KMS-11 (cell line): Measurements from ENCODE around the gene GEN1.

Experiments used
- H2AFZ ChIP-seq: fragments of 200-600 bp; sonication (generic); 2 replicates; pipeline ENCODE4 v1.6.1; 2016; ENCODE audit warnings: antibody characterized with exemption, mixed run types, low read depth
- H3K27ac ChIP-seq: fragments of 200-600 bp; sonication (generic); 2 replicates; pipeline ENCODE4 v1.6.1; 2016; ENCODE audit warnings: mild to moderate bottlenecking, mixed run types
- H3K27me3 ChIP-seq: fragments of 200-600 bp; sonication (generic); 2 replicates; pipeline ENCODE4 v1.6.1; 2017; ENCODE audit warnings: mild to moderate bottlenecking, low read depth, mixed run types, moderate library complexity; ENCODE audit not compliant: insufficient read depth
- H3K36me3 ChIP-seq: fragments of 200-600 bp; sonication (generic); 2 replicates; pipeline ENCODE4 v1.6.1; 2017; ENCODE audit warnings: mild to moderate bottlenecking, mixed run types; ENCODE audit not compliant: insufficient read depth
- H3K4me1 ChIP-seq: fragments of 200-600 bp; sonication (generic); 2 replicates; pipeline ENCODE4 v1.6.1; 2016; ENCODE audit warnings: mild to moderate bottlenecking, low read depth, mixed run types; ENCODE audit not compliant: poor library complexity, severe bottlenecking
- H3K4me2 ChIP-seq: fragments of 200-600 bp; sonication (generic); 2 replicates; pipeline ENCODE4 v1.7.0; 2016; ENCODE audit warnings: mild to moderate bottlenecking, mixed run types
- H3K4me3 ChIP-seq: fragments of 200-600 bp; sonication (generic); IDR thresholded peaks from 2 replicates; pipeline ENCODE4 v1.6.1; 2017; ENCODE audit warnings: low read depth, low read length, mixed read lengths; ENCODE audit not compliant: insufficient read depth
- H3K79me2 ChIP-seq: fragments of 200-600 bp; sonication (generic); 2 replicates; pipeline ENCODE4 v1.6.1; 2016; ENCODE audit warnings: low read depth, mixed run types; ENCODE audit not compliant: insufficient read depth
- H3K9ac ChIP-seq: fragments of 200-600 bp; sonication (generic); 2 replicates; pipeline ENCODE4 v1.6.1; 2016; ENCODE audit warnings: mild to moderate bottlenecking, mixed run types
- H4K20me1 ChIP-seq: fragments of 200-600 bp; sonication (generic); 2 replicates; pipeline ENCODE4 v1.6.1; 2016; ENCODE audit warnings: mild to moderate bottlenecking, mixed run types; ENCODE audit not compliant: insufficient read depth
- TF ChIP-seq, protein P1 (sequence below): fragments of 200-600 bp; sonication (generic); conservative IDR thresholded peaks from 2 replicates; pipeline ENCODE4 v1.6.1; 2017; ENCODE audit warnings: low read depth, mild to moderate bottlenecking, antibody characterized with exemption, low read length, moderate library complexity, mixed read lengths

GEN1 gene

GRCh38 chr2:17830053-17831034, 76.4 kb downstream of the GEN1 start:
- Histone ChIP-seq H3K27ac (no peak overlapping the region), H3K79me2 (no peaks in the 10 kb centered on the region), H3K27me3 (no peaks in the 10 kb centered on the region), H3K36me3 (no peaks in the 10 kb centered on the region), H3K4me2 (no peak overlapping the region), H3K4me3 (no peak overlapping the region), H2AFZ (peak overlapping the region; percentile 10; the same call in 1 of the 2 replicates), H3K9ac (no peak overlapping the region), H3K4me1 (no peaks in the 10 kb centered on the region), H4K20me1 (no peaks in the 10 kb centered on the region)
- TF ChIP-seq, protein P1, sequence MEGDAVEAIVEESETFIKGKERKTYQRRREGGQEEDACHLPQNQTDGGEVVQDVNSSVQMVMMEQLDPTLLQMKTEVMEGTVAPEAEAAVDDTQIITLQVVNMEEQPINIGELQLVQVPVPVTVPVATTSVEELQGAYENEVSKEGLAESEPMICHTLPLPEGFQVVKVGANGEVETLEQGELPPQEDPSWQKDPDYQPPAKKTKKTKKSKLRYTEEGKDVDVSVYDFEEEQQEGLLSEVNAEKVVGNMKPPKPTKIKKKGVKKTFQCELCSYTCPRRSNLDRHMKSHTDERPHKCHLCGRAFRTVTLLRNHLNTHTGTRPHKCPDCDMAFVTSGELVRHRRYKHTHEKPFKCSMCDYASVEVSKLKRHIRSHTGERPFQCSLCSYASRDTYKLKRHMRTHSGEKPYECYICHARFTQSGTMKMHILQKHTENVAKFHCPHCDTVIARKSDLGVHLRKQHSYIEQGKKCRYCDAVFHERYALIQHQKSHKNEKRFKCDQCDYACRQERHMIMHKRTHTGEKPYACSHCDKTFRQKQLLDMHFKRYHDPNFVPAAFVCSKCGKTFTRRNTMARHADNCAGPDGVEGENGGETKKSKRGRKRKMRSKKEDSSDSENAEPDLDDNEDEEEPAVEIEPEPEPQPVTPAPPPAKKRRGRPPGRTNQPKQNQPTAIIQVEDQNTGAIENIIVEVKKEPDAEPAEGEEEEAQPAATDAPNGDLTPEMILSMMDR, result peak; percentile 25; the same call in 1 of the 2 replicates

DNA sequence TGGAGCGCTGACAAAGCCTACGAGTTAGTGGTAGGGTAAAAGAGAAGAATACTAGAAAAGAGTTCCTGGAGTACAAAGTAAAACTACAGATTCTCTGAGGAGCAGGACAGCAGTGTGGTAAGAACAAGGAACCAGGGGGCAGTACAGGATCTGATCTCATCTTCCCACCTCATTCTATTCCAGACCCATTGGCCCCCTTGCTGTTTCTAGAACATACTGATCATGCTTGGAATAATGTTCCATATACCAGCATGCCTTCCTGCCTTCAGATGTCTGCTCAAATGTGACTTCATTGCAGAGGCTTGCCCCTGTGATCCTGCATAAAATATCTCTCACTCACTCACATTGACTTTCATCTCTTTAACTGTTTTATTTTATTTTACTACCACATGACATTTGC, 81.6 kb downstream of the GEN1 start:
- Histone ChIP-seq H3K27me3 (no peaks in the 10 kb centered on the region), H3K4me2 (no peak overlapping the region), H3K27ac (no peak overlapping the region), H3K79me2 (no peaks in the 10 kb centered on the region), H3K36me3 (no peaks in the 10 kb centered on the region), H2AFZ (no peak overlapping the region), H3K4me3 (no peak overlapping the region), H3K4me1 (no peaks in the 10 kb centered on the region), H3K9ac (no peak overlapping the region), H4K20me1 (no peaks in the 10 kb centered on the region)
- TF ChIP-seq, protein P1, result no peak
